ENCODE results near the gene RPL10A. TPM values are rescaled to one million over a fixed set of nuclear protein-coding genes. Genes with fewer than 3 reads are reported as not detected.

Gene RPL10A
- total and polyA plus RNA-seq, 8 donors = 858 to 2,634 (median 2,475) TPM

- DNase-seq (peak in 1 of 4 donors; percentile 41), ATAC-seq (peak; percentile 52)
- Histone ChIP-seq H3K36me3 (no peaks in the 10 kb centered on the region), H3K4me1 (peaks cover 16 to 61% of the 10 kb centered on the region in 2 donors), H3K27me3 (peaks cover 0 to 81% of the 10 kb centered on the region in 2 donors), H3K4me3 (peak overlapping the region; percentile 59 to 72), H3K9me3 (no peaks in the 10 kb centered on the region), H3K27ac (peak overlapping the region; percentile 63 to 75)
- no peak for TF ChIP-seq CTCF (IDR thresholded peaks at IDR 0.05)
- intact Hi-C loops (cut with DNase I) = no loop called here
Measured at GRCh38 chr6:35496036-35496840, 28.0 kb downstream of the RPL10A start.

- DNase-seq = peak; percentile 63 to 92 (median 78)
- Histone ChIP-seq H3K36me3 (no peaks in the 10 kb centered on the region), H3K27me3 (peaks cover 0 to 81% of the 10 kb centered on the region in 2 donors), H3K9me3 (no peaks in the 10 kb centered on the region), H3K4me1 (peaks cover 12 to 54% of the 10 kb centered on the region in 2 donors), H3K27ac (peak within 1 kb of the TSS; percentile 88), H3K4me3 (peak within 1 kb of the TSS; percentile 59 to 72)
- TF ChIP-seq CTCF (IDR thresholded peaks at IDR 0.05) = no peak
- ATAC-seq = peak; percentile 72
- intact Hi-C loops (cut with DNase I) = no loop called here
Measured at GRCh38 chr6:35496841-35497570, 28.8 kb downstream of the RPL10A start, which contains the start of gene TEAD3. Gene TEAD3, minus strand, starts transcription at chr6:35497079.

- H3K9me3 ChIP-seq = no peaks in the 10 kb centered on the region
- H3K4me3 ChIP-seq = peak overlapping the region; percentile 59 to 72
- no peaks in the 10 kb centered on the region for H3K36me3 ChIP-seq
- peaks cover 0 to 81% of the 10 kb centered on the region in 2 donors for H3K27me3 ChIP-seq
- peaks cover 12 to 46% of the 10 kb centered on the region in 2 donors for H3K4me1 ChIP-seq
- DNase-seq (peak; percentile 56 to 93 (median 85)), ATAC-seq (peak; percentile 40)
- H3K27ac ChIP-seq = peak overlapping the region; percentile 88
- intact Hi-C loops (cut with DNase I) = no loop called here
- TF ChIP-seq CTCF (IDR thresholded peaks at IDR 0.05) = no peak
Measured at GRCh38 chr6:35497571-35498421, 29.6 kb downstream of the RPL10A start.

GRCh38 chr6:35498422-35499067 lies 30.3 kb downstream of the RPL10A start:
- DNase-seq (no peak), ATAC-seq (no peak)
- Histone ChIP-seq H3K9me3 (no peaks in the 10 kb centered on the region), H3K4me1 (peaks cover 12 to 38% of the 10 kb centered on the region in 2 donors), H3K36me3 (no peaks in the 10 kb centered on the region), H3K4me3 (peak overlapping the region in 1 of 2 donors; percentile 72), H3K27me3 (peaks cover 2 to 88% of the 10 kb centered on the region in 2 donors), H3K27ac (peak overlapping the region in 1 of 2 donors; percentile 88)
- intact Hi-C loops (cut with DNase I) = no loop called here
- TF ChIP-seq CTCF (IDR thresholded peaks at IDR 0.05) = no peak

All from left lung (tissue), 10 donors.